Measurements from ENCODE around the gene DPEP3. TPM values are rescaled to one million over a fixed set of nuclear protein-coding genes. Genes with fewer than 3 reads are reported as not detected.

The DPEP3 gene
- total RNA-seq, 1 donor from 2014 or later, result not detected

- Mint-ChIP-seq H3K4me3 (ENCODE audit: unreplicated experiment) (no peak overlapping the region), H3K27me3 (ENCODE audit: low read depth) (no peaks in the 10 kb centered on the region), H3K27ac (ENCODE audit: unreplicated experiment) (no peak overlapping the region), H3K36me3 (ENCODE audit: low read depth) (peaks cover 1% of the 10 kb centered on the region), H3K4me1 (ENCODE audit: low read depth) (peaks cover 12% of the 10 kb centered on the region), H3K9me3 (ENCODE audit: low read depth) (no peaks in the 10 kb centered on the region)
- TF ChIP-seq, protein P1, sequence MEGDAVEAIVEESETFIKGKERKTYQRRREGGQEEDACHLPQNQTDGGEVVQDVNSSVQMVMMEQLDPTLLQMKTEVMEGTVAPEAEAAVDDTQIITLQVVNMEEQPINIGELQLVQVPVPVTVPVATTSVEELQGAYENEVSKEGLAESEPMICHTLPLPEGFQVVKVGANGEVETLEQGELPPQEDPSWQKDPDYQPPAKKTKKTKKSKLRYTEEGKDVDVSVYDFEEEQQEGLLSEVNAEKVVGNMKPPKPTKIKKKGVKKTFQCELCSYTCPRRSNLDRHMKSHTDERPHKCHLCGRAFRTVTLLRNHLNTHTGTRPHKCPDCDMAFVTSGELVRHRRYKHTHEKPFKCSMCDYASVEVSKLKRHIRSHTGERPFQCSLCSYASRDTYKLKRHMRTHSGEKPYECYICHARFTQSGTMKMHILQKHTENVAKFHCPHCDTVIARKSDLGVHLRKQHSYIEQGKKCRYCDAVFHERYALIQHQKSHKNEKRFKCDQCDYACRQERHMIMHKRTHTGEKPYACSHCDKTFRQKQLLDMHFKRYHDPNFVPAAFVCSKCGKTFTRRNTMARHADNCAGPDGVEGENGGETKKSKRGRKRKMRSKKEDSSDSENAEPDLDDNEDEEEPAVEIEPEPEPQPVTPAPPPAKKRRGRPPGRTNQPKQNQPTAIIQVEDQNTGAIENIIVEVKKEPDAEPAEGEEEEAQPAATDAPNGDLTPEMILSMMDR (IDR thresholded peaks at IDR 0.05), result no peak
- DNase-seq (ENCODE audit: low spot score), result no peak
Measured at GRCh38 chr16:67928147-67928546, 52.2 kb downstream of the DPEP3 start.

GRCh38 chr16:67927131-67927941, 53.0 kb downstream of the DPEP3 start:
- peaks cover 12% of the 10 kb centered on the region for H3K4me1 Mint-ChIP-seq (ENCODE audit: low read depth)
- H3K36me3 Mint-ChIP-seq (ENCODE audit: low read depth), result peaks cover 1% of the 10 kb centered on the region
- TF ChIP-seq, protein P1 (IDR thresholded peaks at IDR 0.05), result no peak
- no peaks in the 10 kb centered on the region for H3K27me3 Mint-ChIP-seq (ENCODE audit: low read depth)
- no peak overlapping the region for H3K4me3 Mint-ChIP-seq (ENCODE audit: unreplicated experiment)
- H3K27ac Mint-ChIP-seq (ENCODE audit: unreplicated experiment), result no peak overlapping the region
- H3K9me3 Mint-ChIP-seq (ENCODE audit: low read depth), result no peaks in the 10 kb centered on the region
- peak; percentile 84 for DNase-seq (ENCODE audit: low spot score)

DNA sequence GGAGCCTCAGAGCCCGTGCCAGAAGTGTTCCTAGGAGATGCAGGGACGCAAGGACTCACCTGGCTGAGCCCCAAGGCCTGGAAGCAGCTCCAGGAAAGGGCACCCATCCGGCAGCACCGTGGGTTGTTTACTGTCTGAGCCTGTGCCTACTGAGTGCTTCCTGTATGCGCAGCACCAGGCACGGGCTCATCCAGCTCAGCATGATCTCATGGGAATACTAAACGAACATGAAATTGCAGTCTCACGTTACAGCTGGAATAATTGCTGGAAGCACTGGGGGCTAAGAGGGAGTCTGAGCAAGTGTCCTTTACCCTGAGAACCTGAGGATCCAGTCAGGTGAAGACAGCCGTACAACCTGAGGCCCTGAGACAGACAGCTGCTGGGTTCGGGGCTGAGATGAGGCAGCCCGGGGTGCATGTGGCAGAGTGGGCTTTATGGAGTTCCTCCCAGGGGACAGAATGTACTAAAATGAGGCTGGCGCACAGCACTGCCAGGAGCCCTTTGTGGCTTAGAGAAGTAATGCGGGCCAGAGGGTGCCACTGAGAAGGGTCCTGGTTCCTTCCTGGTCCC, 54.0 kb downstream of the DPEP3 start:
- H3K27ac Mint-ChIP-seq (ENCODE audit: unreplicated experiment), result peak overlapping the region; percentile 29
- DNase-seq (ENCODE audit: low spot score), result no peak
- peaks cover 17% of the 10 kb centered on the region for H3K4me1 Mint-ChIP-seq (ENCODE audit: low read depth)
- TF ChIP-seq, protein P1 (IDR thresholded peaks at IDR 0.05), result peak; percentile 36
- no peaks in the 10 kb centered on the region for H3K27me3 Mint-ChIP-seq (ENCODE audit: low read depth)
- no peak overlapping the region for H3K4me3 Mint-ChIP-seq (ENCODE audit: unreplicated experiment)
- H3K36me3 Mint-ChIP-seq (ENCODE audit: low read depth), result peaks cover 3% of the 10 kb centered on the region
- H3K9me3 Mint-ChIP-seq (ENCODE audit: low read depth), result no peaks in the 10 kb centered on the region

Other genes with a start within 250 kb of the DPEP3 start
- 13.4 to 16.8 TPM (median 14.4 TPM) in 3 replicates for gene RANBP10, start 173.9 kb downstream of the DPEP3 start, total RNA-seq
- 1.8 to 3.1 TPM (median 2.3 TPM) in 3 replicates for gene TSNAXIP1, start 173.6 kb downstream of the DPEP3 start, total RNA-seq
- 25.3 to 26.3 TPM (median 25.7 TPM) in 3 replicates for gene THAP11, start 138.2 kb downstream of the DPEP3 start, total RNA-seq
- 131 to 147 TPM (median 135 TPM) in 3 replicates for gene NUTF2, start 133.6 kb downstream of the DPEP3 start, total RNA-seq
- 50.5 to 58.3 TPM (median 52.8 TPM) in 3 replicates for gene CENPT, start 132.8 kb downstream of the DPEP3 start, total RNA-seq
- 67.6 to 77.2 TPM (median 67.9 TPM) in 3 replicates for gene EDC4, start 107.4 kb downstream of the DPEP3 start, total RNA-seq
- 0.57 TPM in 1 of 3 replicates, not detected in the others for gene NRN1L, start 95.6 kb downstream of the DPEP3 start, total RNA-seq
- 33.1 to 38.9 TPM (median 35.9 TPM) in 3 replicates for gene PSKH1, start 87.2 kb downstream of the DPEP3 start, total RNA-seq
- gene CTRL, start 48.6 kb downstream of the DPEP3 start, total RNA-seq, result not detected in 3 replicates
- 30.1 to 43.2 TPM (median 33.9 TPM) in 3 replicates for gene PSMB10, start 43.6 kb downstream of the DPEP3 start, total RNA-seq
- gene LCAT, start 36.4 kb downstream of the DPEP3 start, total RNA-seq, result 35.8 to 43.1 TPM (median 38.2 TPM) in 3 replicates
- 117 to 138 TPM (median 132 TPM) in 3 replicates for gene SLC12A4, start 11.9 kb downstream of the DPEP3 start, total RNA-seq
- gene DPEP2, start 19.0 kb upstream of the DPEP3 start, total RNA-seq, result not detected in 3 replicates
- gene DPEP2NB, start 35.4 kb upstream of the DPEP3 start, total RNA-seq, result not detected in 3 replicates
- gene DDX28, start 42.7 kb upstream of the DPEP3 start, total RNA-seq, result 5.8 to 6.7 TPM (median 6.6 TPM) in 3 replicates
- gene DUS2, start 42.8 kb upstream of the DPEP3 start, total RNA-seq, result 12.2 to 15.9 TPM (median 12.7 TPM) in 3 replicates
- 32.2 to 38.0 TPM (median 37.7 TPM) in 3 replicates for gene NFATC3, start 104.9 kb upstream of the DPEP3 start, total RNA-seq

All from chondrocyte (in vitro differentiated cells).